Ovary (tissue), 9 donors: ENCODE results near the gene AFG1L. TPM values are rescaled to one million over a fixed set of nuclear protein-coding genes. Genes with fewer than 3 reads are reported as not detected.

Experiments
- DNase-seq, 5 donors: peaks; one replicate each; pipeline ENCODE4 v3.0.0-alpha.2; 2019 to 2020
- H3K27ac ChIP-seq, 2 donors: fragments of 200-600 bp; one replicate each; pipeline versions ENCODE4 v1.5.1 to v1.8.0; 2019 to 2022
- H3K27me3 ChIP-seq: fragments of 200-600 bp; one replicate; pipeline ENCODE4 v1.8.0; 2022
- H3K36me3 ChIP-seq: fragments of 200-600 bp; sonication (generic); one replicate; pipeline ENCODE4 v1.5.1; 2019
- H3K4me1 ChIP-seq: one replicate; pipeline ENCODE4 v1.8.1; 2013; ENCODE audit warnings: mild to moderate bottlenecking, moderate library complexity; ENCODE audit not compliant: insufficient read depth
- H3K4me3 ChIP-seq: fragments of 200-600 bp; sonication (generic); one replicate; pipeline ENCODE4 v1.5.1; 2017
- H3K9me3 ChIP-seq, 2 donors: fragments of 200-600 bp in 1 of 2; sonication (generic) in 1 of 2; one replicate each; pipeline versions ENCODE4 v1.5.1 to v1.8.1; 2013 to 2019; ENCODE audit warnings: mild to moderate bottlenecking in 1 of 2, moderate library complexity in 1 of 2
- EP300 ChIP-seq: sonication (generic); formaldehyde crosslinking; IDR thresholded peaks from one replicate; pipeline ENCODE4 v1.6.1; 2017; ENCODE audit warnings: antibody characterized with exemption
- POLR2A ChIP-seq: fragments of 450-650 bp; IDR thresholded peaks from one replicate; pipeline ENCODE4 v1.6.1; 2017; ENCODE audit warnings: antibody characterized with exemption, mild to moderate bottlenecking, moderate library complexity
- WGBS, 3 donors: extraction: QIAGEN DNeasy Blood & Tissue Kit in 1 of 3; methylation state at CpG; one replicate each; pipeline versions ENCODE4 v1.1.5 to v1.1.7; 2013 to 2017; 5-methylcytosine and 5-hydroxymethylcytosine counted together
- intact Hi-C, 4 donors: fragments of 100-400 bp; cut with DNase I; formaldehyde crosslinking; loops; one replicate each; pipeline versions ENCODE4 v1.11.0 to v1.15.1; 2022 to 2023
- polyA plus RNA-seq, 2 donors: library from polyadenylated mRNA; stranded (reverse); fragments of 200-250 nt in 1 of 2; fragments of 350-450 nt in 1 of 2; fragmentation: Illumina TruSeq in 1 of 2; extraction: RNeasy Lipid Tissue Mini Kit (QIAGEN cat#74804) in 1 of 2; gene quantifications; one replicate each; pipeline ENCODE4 v1.2.3, GENCODE V29; 2013 to 2014
- total RNA-seq, 7 donors: library from RNA; depleted of rRNA in 2 of 7; stranded (reverse); fragments of >200 nt in 2 of 7; fragmentation: NEBNext Ultra II Directional in 3 of 7; extraction: Animal tissue kit (Norgen Biotek cat#: 25700) in 3 of 7; gene quantifications; one replicate each; pipeline versions ENCODE4 v1.1.0 to v1.2.4, GENCODE V29; 2016 to 2023
- TF ChIP-seq, protein P1 (sequence below), 3 donors: fragments of 450-650 bp in 2 of 3; fragments of 200-600 bp in 1 of 3; IDR thresholded peaks; one replicate each; pipeline versions ENCODE4 v1.5.1 to v1.8.0; 2016 to 2022; ENCODE audit warnings: antibody characterized with exemption in 3 of 3, mild to moderate bottlenecking in 1 of 3
- donor health status: DM: no; HTN: no; CAD: no; lungs with moderate emphysema.
- donor health status: DM: no; HTN: no; CAD: no.
- donor health status: Bipolar disorder and iron deficiency.
- donor health status: DM: yes; HTN: yes; CAD: no.
- donor health status: DM: no; HTN: no; CAD: no.
- donor health status: DM: yes; HTN: yes; CAD: no.

Gene AFG1L
- total and polyA plus RNA-seq, 9 donors, result 1.2 to 7.6 (median 5.7) TPM

DNA sequence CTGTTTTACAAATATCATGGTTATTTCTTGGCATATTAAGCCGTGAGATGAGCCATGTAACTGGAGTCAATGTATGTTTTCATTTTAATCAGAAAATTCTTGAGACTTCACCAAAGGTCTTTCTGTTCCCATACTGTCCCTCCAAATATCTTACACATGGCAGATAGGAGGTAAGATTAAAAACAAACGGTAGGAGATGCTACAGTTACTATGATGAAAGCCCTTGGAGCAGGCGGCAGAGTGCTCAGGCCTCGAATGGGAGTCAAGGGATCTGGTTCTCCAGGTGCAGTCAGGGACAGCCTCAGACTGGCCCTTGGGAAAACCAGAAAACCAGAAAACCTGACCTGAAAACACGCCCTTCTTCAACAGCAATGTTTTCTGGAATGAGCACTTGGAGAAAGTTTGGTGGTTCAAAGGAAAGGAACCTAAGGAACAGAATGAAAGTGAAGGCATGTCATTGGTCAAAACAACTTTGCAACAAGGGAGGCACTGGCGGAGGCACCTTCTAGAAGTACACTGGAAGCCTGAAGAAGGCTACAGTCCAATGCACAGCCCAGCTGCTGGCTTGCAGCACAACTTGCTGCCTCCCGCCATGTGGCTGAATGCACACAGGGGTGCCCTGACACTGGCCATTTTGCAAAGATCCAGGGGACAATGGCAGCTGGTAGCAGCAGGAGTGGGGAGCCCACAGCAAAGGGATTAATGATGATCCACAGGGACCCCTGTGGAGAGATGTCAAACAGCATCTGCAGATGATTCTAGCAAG lies 248.5 kb downstream of the AFG1L start:
- no peaks in the 10 kb centered on the region for H3K27me3 ChIP-seq
- WGBS, 3 donors, result 80 to 86% (median 83%) methylated on average over 7 of the region's 7 CpGs
- intact Hi-C loops, result loop anchor here (2.0 to 10.0 kb wide), 8 partner anchors 239 to 529 kb away; no protein-coding TSS in a partner anchor
- no peak for DNase-seq
- H3K4me3 ChIP-seq, result no peak overlapping the region
- H3K36me3 ChIP-seq, result no peaks in the 10 kb centered on the region
- H3K27ac ChIP-seq, result no peak overlapping the region
- no peaks in the 10 kb centered on the region for H3K9me3 ChIP-seq
- no peaks in the 10 kb centered on the region for H3K4me1 ChIP-seq
- TF ChIP-seq POLR2A (no peak), EP300 (no peak)
- TF ChIP-seq, protein P1, sequence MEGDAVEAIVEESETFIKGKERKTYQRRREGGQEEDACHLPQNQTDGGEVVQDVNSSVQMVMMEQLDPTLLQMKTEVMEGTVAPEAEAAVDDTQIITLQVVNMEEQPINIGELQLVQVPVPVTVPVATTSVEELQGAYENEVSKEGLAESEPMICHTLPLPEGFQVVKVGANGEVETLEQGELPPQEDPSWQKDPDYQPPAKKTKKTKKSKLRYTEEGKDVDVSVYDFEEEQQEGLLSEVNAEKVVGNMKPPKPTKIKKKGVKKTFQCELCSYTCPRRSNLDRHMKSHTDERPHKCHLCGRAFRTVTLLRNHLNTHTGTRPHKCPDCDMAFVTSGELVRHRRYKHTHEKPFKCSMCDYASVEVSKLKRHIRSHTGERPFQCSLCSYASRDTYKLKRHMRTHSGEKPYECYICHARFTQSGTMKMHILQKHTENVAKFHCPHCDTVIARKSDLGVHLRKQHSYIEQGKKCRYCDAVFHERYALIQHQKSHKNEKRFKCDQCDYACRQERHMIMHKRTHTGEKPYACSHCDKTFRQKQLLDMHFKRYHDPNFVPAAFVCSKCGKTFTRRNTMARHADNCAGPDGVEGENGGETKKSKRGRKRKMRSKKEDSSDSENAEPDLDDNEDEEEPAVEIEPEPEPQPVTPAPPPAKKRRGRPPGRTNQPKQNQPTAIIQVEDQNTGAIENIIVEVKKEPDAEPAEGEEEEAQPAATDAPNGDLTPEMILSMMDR (IDR thresholded peaks at IDR 0.05), result no peak

DNA sequence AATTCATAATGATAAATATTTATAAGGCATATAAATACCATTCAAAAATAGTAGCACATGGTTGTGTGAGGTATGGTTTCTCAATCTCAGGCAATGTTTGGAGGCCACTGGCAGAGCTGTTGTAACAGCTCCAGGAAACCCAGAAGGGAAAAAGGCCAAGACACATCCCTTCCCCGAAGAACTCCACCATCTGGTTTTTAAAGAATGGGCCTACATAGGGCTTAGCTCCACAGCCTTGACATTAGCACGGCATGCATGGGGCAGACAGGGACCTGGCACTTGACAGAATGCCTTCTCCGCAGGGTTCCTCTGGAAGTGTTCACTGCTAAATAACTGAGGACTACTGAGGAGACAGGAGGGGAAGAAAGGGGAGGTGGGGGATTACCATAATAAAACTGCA lies 249.8 kb downstream of the AFG1L start:
- H3K27ac ChIP-seq, result no peak overlapping the region
- TF ChIP-seq, protein P1 (IDR thresholded peaks at IDR 0.05), result no peak
- TF ChIP-seq EP300, result no peak
- no peak for TF ChIP-seq POLR2A
- H3K4me3 ChIP-seq, result no peak overlapping the region
- intact Hi-C loops, result loop anchor here (5.0 to 10.0 kb wide), 7 partner anchors 238 to 528 kb away; no protein-coding TSS in a partner anchor
- no peaks in the 10 kb centered on the region for H3K36me3 ChIP-seq
- no peaks in the 10 kb centered on the region for H3K9me3 ChIP-seq
- 42 to 56% (median 50%) methylated on average over 3 of the region's 3 CpGs for WGBS, 3 donors
- no peak for DNase-seq
- no peaks in the 10 kb centered on the region for H3K4me1 ChIP-seq
- no peaks in the 10 kb centered on the region for H3K27me3 ChIP-seq

DNA sequence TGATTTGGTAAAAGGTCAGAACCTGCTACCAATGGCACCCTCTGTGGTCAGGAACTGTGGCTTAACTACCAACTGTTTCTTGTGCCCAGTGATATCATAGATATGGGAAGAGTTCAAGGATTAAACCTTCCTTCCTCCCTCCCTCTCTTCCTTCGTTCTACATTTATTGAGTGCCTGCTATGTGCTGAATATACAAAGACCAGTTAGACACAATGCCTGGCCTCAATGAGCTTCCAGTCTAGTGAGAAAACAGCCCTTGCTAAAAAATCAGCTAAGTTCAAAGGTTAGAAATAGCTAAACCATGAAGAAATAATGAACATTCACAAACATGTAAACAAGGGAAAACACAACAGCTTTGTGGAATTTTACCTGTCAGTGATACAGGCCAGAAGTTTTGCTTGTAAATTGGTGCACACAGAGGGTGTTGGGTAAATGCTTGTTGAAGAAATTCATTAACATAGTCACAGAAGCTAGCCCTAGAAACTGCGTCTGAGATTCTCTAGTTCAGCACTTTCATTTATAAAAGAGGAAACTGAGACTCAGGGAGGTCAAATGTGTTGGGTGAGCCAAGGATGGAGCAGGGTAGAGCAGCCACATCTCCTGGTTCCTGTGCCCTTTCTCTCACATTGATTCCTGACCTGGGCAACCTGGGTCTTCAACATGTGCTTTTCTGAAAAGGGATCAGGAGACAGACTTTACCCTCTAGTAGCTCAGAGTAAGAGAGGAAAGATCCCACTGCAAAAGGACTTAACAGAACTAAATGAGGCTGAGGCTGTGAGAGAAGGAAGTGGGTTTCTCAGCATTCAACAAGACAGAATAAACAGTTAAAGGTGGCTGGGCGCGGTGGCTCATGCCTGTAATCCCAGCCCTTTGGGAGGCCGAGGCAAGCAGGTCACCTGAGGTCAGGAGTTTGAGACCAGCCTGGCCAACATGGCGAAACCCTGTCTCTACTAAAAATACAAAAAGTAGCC lies 251.5 kb downstream of the AFG1L start:
- WGBS, 3 donors, result 84 to 89% (median 87%) methylated on average over 6 of the region's 6 CpGs
- H3K4me1 ChIP-seq, result no peaks in the 10 kb centered on the region
- H3K27me3 ChIP-seq, result no peaks in the 10 kb centered on the region
- no peaks in the 10 kb centered on the region for H3K36me3 ChIP-seq
- DNase-seq, result no peak
- H3K4me3 ChIP-seq, result no peak overlapping the region
- intact Hi-C loops, result loop anchor here in 3 of 4 donors (10.0 kb wide), 3 partner anchors 238 to 518 kb away; no protein-coding TSS in a partner anchor
- no peak for TF ChIP-seq POLR2A
- TF ChIP-seq EP300, result no peak
- TF ChIP-seq, protein P1 (IDR thresholded peaks at IDR 0.05), result no peak
- no peak overlapping the region for H3K27ac ChIP-seq
- no peaks in the 10 kb centered on the region for H3K9me3 ChIP-seq

DNA sequence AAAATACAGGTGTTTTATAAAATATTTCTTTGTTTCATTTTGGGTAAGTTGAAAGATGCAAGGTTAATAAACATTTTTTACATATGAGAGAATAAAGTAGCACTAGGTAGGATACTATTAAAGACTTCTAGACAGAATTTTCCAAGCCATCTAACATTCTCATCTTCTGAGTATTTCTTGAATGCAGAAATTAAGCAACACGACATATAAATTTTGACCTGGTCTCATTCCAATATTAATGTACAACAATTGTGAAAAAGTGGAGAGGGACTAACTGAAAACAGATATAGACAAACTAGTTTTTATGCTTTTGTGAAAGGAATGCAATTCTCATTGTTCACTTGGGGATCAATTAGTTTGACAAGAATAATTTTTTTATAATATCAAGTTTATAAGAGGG lies 254.4 kb downstream of the AFG1L start:
- Histone ChIP-seq H3K4me3 (no peak overlapping the region), H3K36me3 (no peaks in the 10 kb centered on the region), H3K27ac (no peak overlapping the region), H3K27me3 (no peaks in the 10 kb centered on the region), H3K9me3 (no peaks in the 10 kb centered on the region), H3K4me1 (peaks cover 3% of the 10 kb centered on the region)
- 82 to 96% (median 88%) methylated on average over 1 of the region's 1 CpG for WGBS, 3 donors
- TF ChIP-seq POLR2A (no peak), EP300 (no peak)
- TF ChIP-seq, protein P1 (IDR thresholded peaks at IDR 0.05), result no peak
- intact Hi-C loops, result loop anchor here in 3 of 4 donors (10.0 kb wide), 3 partner anchors 236 to 516 kb away; no protein-coding TSS in a partner anchor
- DNase-seq, result no peak
